Spleen (tissue), 7 donors: Measurements from ENCODE around the gene PRKACA.

Experiments
- CTCF ChIP-seq, 11 experiments: fragments of 200-600 bp in 7 of 11; fragments of 450-650 bp in 4 of 11; sonication (generic) in 4 of 11; IDR thresholded peaks in 8 of 11; conservative IDR thresholded peaks in 3 of 11; 1 replicate in 7 of 11; 2 replicates in 4 of 11; pipeline versions ENCODE4 v1.4.0 to v1.8.0; 2016 to 2021; ENCODE audit warnings: antibody characterized with exemption in 11 of 11, inconsistent platforms in 4 of 11, mild to moderate bottlenecking in 1 of 11
- POLR2A ChIP-seq, 3 donors: fragments of 450-650 bp; IDR thresholded peaks; one replicate each; pipeline ENCODE4 v1.5.1; 2017; ENCODE audit warnings: antibody characterized with exemption in 3 of 3, mild to moderate bottlenecking in 1 of 3
- POLR2AphosphoS5 ChIP-seq, 3 donors: sonication (generic); formaldehyde crosslinking; IDR thresholded peaks; one replicate each; pipeline ENCODE4 v1.5.1; 2017; ENCODE audit warnings: antibody characterized with exemption in 3 of 3
- donor health status: DM: no; HTN: no; CAD: no; lungs with moderate emphysema.
- donor health status: DM: no; HTN: no; CAD: no.
- donor health status: DM: no; HTN: no; CAD: no.

- TF ChIP-seq POLR2A (IDR thresholded peaks at IDR 0.05) (no peak), CTCF (IDR thresholded peaks at IDR 0.05 in 8 of 11, conservative IDR thresholded peaks at IDR 0.05 in 3 of 11) (no peak), POLR2AphosphoS5 (IDR thresholded peaks at IDR 0.05) (peak in 2 of 3 donors; percentile 62 to 65)
Measured at GRCh38 chr19:14127176-14127575, 9.6 kb upstream of the PRKACA start.
